Vagina (tissue), 2 donors: ENCODE measurements around the gene PRUNE2. TPM values are rescaled to one million over a fixed set of nuclear protein-coding genes. Genes with fewer than 3 reads are reported as not detected.

Experiments used
- DNase-seq, 2 donors: peaks; one replicate each; pipeline ENCODE4 v3.0.0-alpha.2; 2017; ENCODE audit errors: extremely low spot score in 2 of 2
- H3K27ac ChIP-seq: fragments of 200-600 bp; sonication (generic); one replicate; pipeline ENCODE4 v1.5.1; 2019
- H3K27me3 ChIP-seq: fragments of 200-600 bp; sonication (generic); one replicate; pipeline ENCODE4 v1.5.1; 2019
- H3K36me3 ChIP-seq, 2 donors: fragments of 200-600 bp; sonication (generic); one replicate each; pipeline ENCODE4 v1.5.1; 2017 to 2019
- H3K4me1 ChIP-seq: fragments of 200-600 bp; sonication (generic); one replicate; pipeline ENCODE4 v1.5.1; 2019
- H3K4me3 ChIP-seq, 2 donors: fragments of 200-600 bp; sonication (generic); 1 replicate in 1 of 2; 2 replicates in 1 of 2; pipeline ENCODE4 v1.5.1; 2016 to 2019
- H3K9me3 ChIP-seq: fragments of 200-600 bp; sonication (generic); one replicate; pipeline ENCODE4 v1.5.1; 2019
- CTCF ChIP-seq, 3 experiments: fragments of 450-650 bp in 2 of 3; fragments of 200-600 bp in 1 of 3; sonication (generic) in 1 of 3; IDR thresholded peaks; one replicate each; pipeline ENCODE4 v1.5.1; 2017 to 2019; ENCODE audit warnings: antibody characterized with exemption in 3 of 3, mild to moderate bottlenecking in 2 of 3, moderate library complexity in 2 of 3
- POLR2A ChIP-seq, 2 donors: fragments of 450-650 bp; IDR thresholded peaks; one replicate each; pipeline ENCODE4 v1.6.1; 2017; ENCODE audit warnings: antibody characterized with exemption in 2 of 2, mild to moderate bottlenecking in 2 of 2, moderate library complexity in 2 of 2
- POLR2AphosphoS5 ChIP-seq, 2 donors: sonication (generic); formaldehyde crosslinking; IDR thresholded peaks; one replicate each; pipeline ENCODE4 v1.9.0; 2017; ENCODE audit warnings: antibody characterized with exemption in 2 of 2, mild to moderate bottlenecking in 2 of 2, low read depth in 1 of 2; ENCODE audit not compliant: insufficient read depth in 1 of 2
- intact Hi-C: fragments of 100-400 bp; cut with DNase I; formaldehyde crosslinking; loops from one replicate; pipeline ENCODE4 v1.15.1; 2023
- total RNA-seq: library from RNA; depleted of rRNA; stranded (reverse); fragments of >200 nt; gene quantifications from one replicate; pipeline ENCODE4 v1.2.3, GENCODE V29; 2016

Gene PRUNE2
- total RNA-seq, 1 donor from 2014 or later: 75.6 TPM

- intact Hi-C loops: no loop called here
- no peak for DNase-seq
- no peak overlapping the region for H3K27ac ChIP-seq
- H3K27me3 ChIP-seq: no peaks in the 10 kb centered on the region
- no peaks in the 10 kb centered on the region for H3K9me3 ChIP-seq
- H3K36me3 ChIP-seq: no peaks in the 10 kb centered on the region
- no peak overlapping the region for H3K4me3 ChIP-seq
- no peaks in the 10 kb centered on the region for H3K4me1 ChIP-seq
- TF ChIP-seq CTCF (IDR thresholded peaks at IDR 0.05) (no peak), POLR2A (IDR thresholded peaks at IDR 0.05) (no peak), POLR2AphosphoS5 (IDR thresholded peaks at IDR 0.05; ENCODE audit: insufficient read depth in 1 of 2, low read depth in 1 of 2) (no peak)
These were observed 285.3 kb downstream of the PRUNE2 start for GRCh38 chr9:76620581-76620980.

GRCh38 chr9:76619640-76620039 lies 286.3 kb downstream of the PRUNE2 start:
- H3K4me1 ChIP-seq: no peaks in the 10 kb centered on the region
- H3K27ac ChIP-seq: peak overlapping the region; percentile 41
- DNase-seq: no peak
- no peaks in the 10 kb centered on the region for H3K27me3 ChIP-seq
- no peaks in the 10 kb centered on the region for H3K9me3 ChIP-seq
- intact Hi-C loops: no loop called here
- no peak for TF ChIP-seq POLR2A (IDR thresholded peaks at IDR 0.05)
- no peak for TF ChIP-seq POLR2AphosphoS5 (IDR thresholded peaks at IDR 0.05; ENCODE audit: insufficient read depth in 1 of 2, low read depth in 1 of 2)
- no peaks in the 10 kb centered on the region for H3K36me3 ChIP-seq
- H3K4me3 ChIP-seq: no peak overlapping the region

GRCh38 chr9:76619197-76619596 lies 286.7 kb downstream of the PRUNE2 start:
- intact Hi-C loops: no loop called here
- Histone ChIP-seq H3K9me3 (no peaks in the 10 kb centered on the region), H3K4me1 (no peaks in the 10 kb centered on the region), H3K36me3 (no peaks in the 10 kb centered on the region), H3K4me3 (no peak overlapping the region), H3K27me3 (no peaks in the 10 kb centered on the region), H3K27ac (peak overlapping the region; percentile 41)
- TF ChIP-seq CTCF (IDR thresholded peaks at IDR 0.05) (no peak), POLR2A (IDR thresholded peaks at IDR 0.05) (no peak)
- no peak for DNase-seq

- TF ChIP-seq POLR2A (IDR thresholded peaks at IDR 0.05): no peak
- TF ChIP-seq POLR2AphosphoS5 (IDR thresholded peaks at IDR 0.05; ENCODE audit: insufficient read depth in 1 of 2, low read depth in 1 of 2): no peak
- no peak for TF ChIP-seq CTCF (IDR thresholded peaks at IDR 0.05)
- Histone ChIP-seq H3K27ac (peak overlapping the region; percentile 41), H3K36me3 (no peaks in the 10 kb centered on the region), H3K9me3 (no peaks in the 10 kb centered on the region), H3K4me3 (no peak overlapping the region), H3K4me1 (no peaks in the 10 kb centered on the region), H3K27me3 (no peaks in the 10 kb centered on the region)
- no peak for DNase-seq
- intact Hi-C loops: no loop called here
These were observed 287.2 kb downstream of the PRUNE2 start for GRCh38 chr9:76618762-76619161.

- intact Hi-C loops: no loop called here
- no peaks in the 10 kb centered on the region for H3K4me1 ChIP-seq
- no peak for TF ChIP-seq CTCF (IDR thresholded peaks at IDR 0.05)
- no peak for TF ChIP-seq POLR2AphosphoS5 (IDR thresholded peaks at IDR 0.05; ENCODE audit: insufficient read depth in 1 of 2, low read depth in 1 of 2)
- no peak for TF ChIP-seq POLR2A (IDR thresholded peaks at IDR 0.05)
- H3K27me3 ChIP-seq: no peaks in the 10 kb centered on the region
- H3K27ac ChIP-seq: no peak overlapping the region
- no peaks in the 10 kb centered on the region for H3K36me3 ChIP-seq
- no peak overlapping the region for H3K4me3 ChIP-seq
- no peak for DNase-seq
- no peaks in the 10 kb centered on the region for H3K9me3 ChIP-seq
These were observed 288.3 kb downstream of the PRUNE2 start for GRCh38 chr9:76617497-76618175.
